Measurements from ENCODE around the gene PHF21B. TPM values are rescaled to one million over a fixed set of nuclear protein-coding genes. Genes with fewer than 3 reads are reported as not detected.

Gene PHF21B
- total RNA-seq (1 to 10 TPM in 2 of 9 donors, under 1 TPM in 3, not detected in 4; 0.40 to 1.6 (median 0.63) TPM), polyA plus RNA-seq (under 1 TPM; 0.04 TPM)
- long read RNA-seq, donor 1, result 0 reads
- long read RNA-seq, donor 2, result 0 reads
- long read RNA-seq, donor 3, result 0 reads

- TF ChIP-seq CTCF (IDR thresholded peaks at IDR 0.05) (no peak), POLR2A (IDR thresholded peaks at IDR 0.05) (no peak)
- Histone ChIP-seq H3K4me3 (peak within 1 kb of the TSS; percentile 34 to 72 (median 58)), H3K4me1 (peaks cover 0 to 48% (median 14%) of the 10 kb centered on the region in 12 donors), H3K36me3 (no peaks in the 10 kb centered on the region), H3K27me3 (peaks cover 0 to 74% (median 23%) of the 10 kb centered on the region in 9 donors), H3K9me3 (no peaks in the 10 kb centered on the region), H3K27ac (peak within 1 kb of the TSS in 2 of 12 donors; percentile 53 to 76)
- intact Hi-C loops (cut with DNase I), result no loop called here
- 1% methylated on average over 26 to 121 of the region's 121 CpGs for WGBS, 4 donors
- ATAC-seq (peak in 3 of 4 donors; percentile 51 to 73 (median 57)), DNase-seq (peak; percentile 45 to 72 (median 60))
Observed at GRCh38 chr22:45009606-45010531, at the start of gene PHF21B. TSS of gene PHF21B (minus strand) at chr22:45010005. CDS start at chr22:45009549, 456 bp downstream.

GRCh38 chr22:45059296-45059695, 49.5 kb upstream of the PHF21B start:
- WGBS, 4 donors, result 83 to 89% (median 88%) methylated on average over 4 to 5 of the region's 5 CpGs
- Histone ChIP-seq H3K27ac (no peak overlapping the region), H3K9me3 (no peaks in the 10 kb centered on the region), H3K4me1 (no peaks in the 10 kb centered on the region), H3K27me3 (peaks cover 0 to 17% (median 0%) of the 10 kb centered on the region in 9 donors), H3K4me3 (no peak overlapping the region), H3K36me3 (no peaks in the 10 kb centered on the region)
- intact Hi-C loops (cut with DNase I), result loop anchor here in 1 of 10 donors (10.0 kb wide), 1 partner anchor 326 kb away; no protein-coding TSS in a partner anchor
- TF ChIP-seq CTCF (IDR thresholded peaks at IDR 0.05) (no peak), POLR2A (IDR thresholded peaks at IDR 0.05) (no peak)
- DNase-seq (no peak), ATAC-seq (no peak)

- Histone ChIP-seq H3K9me3 (no peaks in the 10 kb centered on the region), H3K27me3 (peaks cover 0 to 10% (median 0%) of the 10 kb centered on the region in 9 donors), H3K36me3 (no peaks in the 10 kb centered on the region), H3K27ac (no peak overlapping the region), H3K4me3 (no peak overlapping the region), H3K4me1 (no peaks in the 10 kb centered on the region)
- no peak for TF ChIP-seq CTCF (IDR thresholded peaks at IDR 0.05)
- no peak for TF ChIP-seq POLR2A (IDR thresholded peaks at IDR 0.05)
- DNase-seq (no peak), ATAC-seq (no peak)
- intact Hi-C loops (cut with DNase I), result loop anchor here in 1 of 10 donors (10.0 kb wide), 1 partner anchor 326 kb away; no protein-coding TSS in a partner anchor
- WGBS, 4 donors, result 78 to 83% (median 81%) methylated on average over 2 of the region's 2 CpGs
Observed at GRCh38 chr22:45058622-45058912, 48.8 kb upstream of the PHF21B start.

- Histone ChIP-seq H3K27me3 (peaks cover 0 to 21% (median 7%) of the 10 kb centered on the region in 9 donors), H3K4me1 (no peaks in the 10 kb centered on the region), H3K27ac (no peak overlapping the region), H3K9me3 (no peaks in the 10 kb centered on the region), H3K36me3 (no peaks in the 10 kb centered on the region), H3K4me3 (no peak overlapping the region)
- ATAC-seq, result no peak
- DNase-seq, result peak in 1 of 5 donors; percentile 3
- TF ChIP-seq CTCF (IDR thresholded peaks at IDR 0.05) (no peak), POLR2A (IDR thresholded peaks at IDR 0.05) (no peak)
- WGBS, 4 donors, result 79 to 87% (median 83%) methylated on average over 15 of the region's 15 CpGs
- intact Hi-C loops (cut with DNase I), result loop anchor here in 1 of 10 donors (10.0 kb wide), 1 partner anchor 329 kb away; no protein-coding TSS in a partner anchor
Observed at GRCh38 chr22:45055936-45056335, 46.1 kb upstream of the PHF21B start.
